Adipocyte (in vitro differentiated cells): ENCODE results near the gene POU2F3.

Experiments
- DNase-seq: peaks from one replicate; pipeline ENCODE4 v3.0.0-alpha.2; 2015; ENCODE audit warnings: low read depth
- H3K27me3 ChIP-seq: replicated peaks from 2 replicates; pipeline ENCODE4 v1.7.0; 2013; ENCODE audit warnings: mild to moderate bottlenecking, low read length, moderate library complexity; ENCODE audit not compliant: control insufficient read depth, insufficient read depth
- H3K36me3 ChIP-seq: 2 replicates; pipeline ENCODE4 v1.7.0; 2013; ENCODE audit warnings: low read length, mild to moderate bottlenecking, moderate library complexity; ENCODE audit not compliant: control insufficient read depth, insufficient read depth, severe bottlenecking
- H3K4me1 ChIP-seq: 2 replicates; pipeline ENCODE4 v1.7.0; 2013; ENCODE audit warnings: mild to moderate bottlenecking, low read length, moderate library complexity; ENCODE audit not compliant: control insufficient read depth, insufficient read depth
- H3K4me3 ChIP-seq: 2 replicates; pipeline ENCODE4 v1.7.0; 2013; ENCODE audit warnings: mild to moderate bottlenecking, low read length, moderate library complexity
- H3K9ac ChIP-seq: 2 replicates; pipeline ENCODE4 v1.7.0; 2013; ENCODE audit warnings: mild to moderate bottlenecking, low read length, moderate library complexity
- H3K9me3 ChIP-seq: 2 replicates; pipeline ENCODE4 v1.7.0; 2013; ENCODE audit warnings: mild to moderate bottlenecking, low read length, moderate library complexity; ENCODE audit not compliant: control insufficient read depth

POU2F3 gene

GRCh38 chr11:120257346-120257745, 17.4 kb downstream of the POU2F3 start:
- H3K4me1 ChIP-seq = no peaks in the 10 kb centered on the region
- peaks cover 49% of the 10 kb centered on the region for H3K27me3 ChIP-seq
- H3K9me3 ChIP-seq = no peaks in the 10 kb centered on the region

GRCh38 chr11:120258661-120259060, 18.7 kb downstream of the POU2F3 start:
- Histone ChIP-seq H3K27me3 (peaks cover 49% of the 10 kb centered on the region), H3K9ac (no peak overlapping the region), H3K4me3 (no peak overlapping the region), H3K9me3 (no peaks in the 10 kb centered on the region), H3K4me1 (no peaks in the 10 kb centered on the region), H3K36me3 (no peaks in the 10 kb centered on the region)
- DNase-seq = no peak

More at GRCh38 chr11:120257346-120257745, 17.4 kb downstream of the POU2F3 start:
- Histone ChIP-seq H3K36me3 (no peaks in the 10 kb centered on the region), H3K4me3 (no peak overlapping the region), H3K9ac (no peak overlapping the region)
- no peak for DNase-seq

- H3K27me3 ChIP-seq = peaks cover 47% of the 10 kb centered on the region
- no peaks in the 10 kb centered on the region for H3K9me3 ChIP-seq
- DNase-seq = no peak
- no peak overlapping the region for H3K4me3 ChIP-seq
- H3K9ac ChIP-seq = no peak overlapping the region
- H3K4me1 ChIP-seq = no peaks in the 10 kb centered on the region
- H3K36me3 ChIP-seq = no peaks in the 10 kb centered on the region
These were observed 19.3 kb downstream of the POU2F3 start for GRCh38 chr11:120259241-120259640.

DNA sequence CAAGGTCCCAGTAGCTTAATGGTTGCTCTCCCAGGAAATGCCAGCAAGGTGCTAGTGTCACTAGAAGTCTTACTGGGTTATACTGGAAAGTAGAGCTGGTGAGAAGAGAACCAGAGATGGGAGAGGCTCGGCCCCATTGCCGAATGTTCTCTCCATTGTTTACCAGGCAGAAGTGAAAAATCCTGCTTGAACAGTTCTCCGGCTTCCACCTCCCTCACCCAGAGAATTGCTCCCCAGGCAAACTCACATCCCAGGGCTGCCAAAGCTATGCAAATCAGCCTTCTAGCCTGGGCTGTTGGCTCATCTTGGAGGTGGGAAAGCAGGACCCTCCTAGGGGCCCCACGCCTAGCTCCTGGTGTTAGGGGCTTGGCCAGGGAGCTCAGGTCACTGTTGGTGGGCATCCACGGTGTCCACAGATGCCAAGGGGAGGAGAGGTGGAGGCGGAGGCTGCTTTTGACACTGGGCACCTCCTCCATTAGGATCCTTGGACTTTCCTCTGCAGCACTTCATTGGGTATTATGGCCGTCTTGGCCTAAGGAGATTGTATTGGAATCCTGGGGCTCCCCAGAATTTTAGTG, 20.1 kb downstream of the POU2F3 start:
- peaks cover 43% of the 10 kb centered on the region for H3K27me3 ChIP-seq
- no peak overlapping the region for H3K4me3 ChIP-seq
- H3K9ac ChIP-seq = no peak overlapping the region
- no peaks in the 10 kb centered on the region for H3K36me3 ChIP-seq
- no peaks in the 10 kb centered on the region for H3K4me1 ChIP-seq
- DNase-seq = no peak
- H3K9me3 ChIP-seq = no peaks in the 10 kb centered on the region

- no peak for DNase-seq
- H3K36me3 ChIP-seq = no peaks in the 10 kb centered on the region
- H3K27me3 ChIP-seq = peaks cover 43% of the 10 kb centered on the region
These were observed 20.7 kb downstream of the POU2F3 start for GRCh38 chr11:120260616-120261015.

GRCh38 chr11:120261321-120261720, 21.4 kb downstream of the POU2F3 start:
- Histone ChIP-seq H3K4me1 (no peaks in the 10 kb centered on the region), H3K9me3 (no peaks in the 10 kb centered on the region), H3K36me3 (no peaks in the 10 kb centered on the region), H3K4me3 (no peak overlapping the region), H3K9ac (no peak overlapping the region), H3K27me3 (peaks cover 42% of the 10 kb centered on the region)
- DNase-seq = no peak

More at GRCh38 chr11:120260616-120261015, 20.7 kb downstream of the POU2F3 start:
- Histone ChIP-seq H3K4me1 (no peaks in the 10 kb centered on the region), H3K4me3 (no peak overlapping the region), H3K9ac (no peak overlapping the region), H3K9me3 (no peaks in the 10 kb centered on the region)

GRCh38 chr11:120261931-120262330, 22.0 kb downstream of the POU2F3 start:
- peaks cover 42% of the 10 kb centered on the region for H3K27me3 ChIP-seq
- no peak overlapping the region for H3K4me3 ChIP-seq
- no peaks in the 10 kb centered on the region for H3K36me3 ChIP-seq
- H3K9me3 ChIP-seq = no peaks in the 10 kb centered on the region
- DNase-seq = peak; percentile 16
- no peak overlapping the region for H3K9ac ChIP-seq
- H3K4me1 ChIP-seq = no peaks in the 10 kb centered on the region

DNA sequence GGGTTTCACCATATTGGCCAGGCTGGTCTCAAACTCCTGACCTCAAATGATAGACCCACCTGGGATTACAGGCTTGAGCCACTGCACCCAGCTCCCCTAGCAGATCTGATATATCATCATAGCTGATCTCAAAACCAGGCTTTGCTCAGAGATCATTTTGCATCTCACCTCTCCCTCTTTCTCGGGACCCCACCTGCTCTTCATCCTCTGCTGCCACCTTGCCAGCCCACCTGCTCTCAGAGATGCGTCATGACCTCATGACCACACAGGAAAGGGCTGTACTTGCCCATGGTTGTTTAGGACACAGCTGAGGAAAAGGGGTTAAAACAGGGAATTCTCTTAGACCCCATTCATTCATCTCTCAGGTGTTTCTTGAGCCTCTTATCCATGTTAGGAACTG, 27.4 kb downstream of the POU2F3 start:
- no peaks in the 10 kb centered on the region for H3K9me3 ChIP-seq
- no peak overlapping the region for H3K9ac ChIP-seq
- no peak overlapping the region for H3K4me3 ChIP-seq
- DNase-seq = no peak
- no peaks in the 10 kb centered on the region for H3K4me1 ChIP-seq
- H3K36me3 ChIP-seq = no peaks in the 10 kb centered on the region
- peaks cover 32% of the 10 kb centered on the region for H3K27me3 ChIP-seq

GRCh38 chr11:120268686-120269085, 28.7 kb downstream of the POU2F3 start:
- Histone ChIP-seq H3K36me3 (no peaks in the 10 kb centered on the region), H3K9me3 (no peaks in the 10 kb centered on the region), H3K9ac (no peak overlapping the region), H3K27me3 (peaks cover 32% of the 10 kb centered on the region), H3K4me1 (no peaks in the 10 kb centered on the region), H3K4me3 (no peak overlapping the region)
- DNase-seq = no peak

DNA sequence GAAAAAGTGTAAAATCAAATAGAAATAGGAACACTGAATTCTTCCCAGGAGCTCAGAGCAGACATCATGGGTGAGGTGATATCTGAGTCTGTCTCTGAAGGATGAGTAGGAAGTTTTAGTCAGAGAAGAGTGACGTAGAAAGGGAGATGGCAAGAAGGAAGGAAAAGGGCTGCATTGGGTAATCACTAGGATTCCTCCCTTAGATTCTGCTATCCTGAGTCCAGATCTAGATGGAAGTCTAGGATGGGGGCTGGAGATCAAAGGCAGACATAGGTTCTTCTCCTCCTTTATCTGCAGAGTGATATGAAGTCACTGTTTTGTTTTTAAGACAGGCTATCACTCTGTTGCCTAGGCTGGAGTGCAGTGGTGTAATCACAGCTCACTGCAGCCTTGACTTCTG, 30.4 kb downstream of the POU2F3 start:
- DNase-seq = no peak
- Histone ChIP-seq H3K36me3 (no peaks in the 10 kb centered on the region), H3K4me3 (no peak overlapping the region), H3K9ac (no peak overlapping the region), H3K4me1 (no peaks in the 10 kb centered on the region), H3K9me3 (no peaks in the 10 kb centered on the region), H3K27me3 (peaks cover 25% of the 10 kb centered on the region)

DNA sequence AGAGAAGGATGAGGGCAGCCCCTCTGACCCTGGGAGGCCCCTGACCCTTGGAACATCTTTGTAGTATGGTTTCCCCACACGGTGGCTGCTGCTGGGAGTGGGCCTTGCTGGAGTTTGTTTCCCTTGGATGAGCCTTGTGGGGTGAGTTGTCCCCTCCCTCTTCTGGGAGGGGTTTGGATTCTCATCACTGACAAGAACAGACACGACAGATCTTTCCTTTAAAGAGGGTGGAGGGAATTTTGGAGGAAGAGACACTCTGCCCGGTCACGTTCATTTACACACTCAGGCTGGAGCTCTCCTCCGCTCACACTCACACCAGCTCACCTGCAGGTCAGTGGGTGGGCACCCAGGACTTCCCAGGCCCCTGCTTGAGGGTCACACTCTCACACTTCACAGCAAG, 31.7 kb downstream of the POU2F3 start:
- H3K9me3 ChIP-seq = no peaks in the 10 kb centered on the region
- no peaks in the 10 kb centered on the region for H3K36me3 ChIP-seq
- H3K4me1 ChIP-seq = no peaks in the 10 kb centered on the region
- H3K27me3 ChIP-seq = peaks cover 12% of the 10 kb centered on the region
- H3K4me3 ChIP-seq = no peak overlapping the region
- DNase-seq = no peak
- H3K9ac ChIP-seq = no peak overlapping the region

- Histone ChIP-seq H3K4me3 (no peak overlapping the region), H3K9ac (no peak overlapping the region), H3K9me3 (no peaks in the 10 kb centered on the region), H3K36me3 (no peaks in the 10 kb centered on the region), H3K27me3 (peaks cover 10% of the 10 kb centered on the region), H3K4me1 (no peaks in the 10 kb centered on the region)
- DNase-seq = no peak
These were observed 32.4 kb downstream of the POU2F3 start for GRCh38 chr11:120272303-120272702.
